PFSK-1 (cell line): ENCODE measurements around the gene BMP7.

Experiments
- FOXP2 ChIP-seq: optimal IDR thresholded peaks from 2 replicates; pipeline ENCODE3; 2011; ENCODE audit warnings: borderline replicate concordance, control low read depth, inconsistent platforms; ENCODE audit not compliant: insufficient read depth; ENCODE audit errors: extremely low read length, extremely low read depth
- POLR2AphosphoS5 ChIP-seq: IDR thresholded peaks from 2 replicates; pipeline ENCODE4 v1.6.1; 2012; ENCODE audit warnings: low read depth, mild to moderate bottlenecking, control low read depth, low read length, moderate library complexity
- SIN3A ChIP-seq: IDR thresholded peaks from 2 replicates; pipeline ENCODE4 v1.6.1; 2012; ENCODE audit warnings: mild to moderate bottlenecking, low read length, moderate library complexity, borderline replicate concordance; ENCODE audit not compliant: insufficient read depth
- TAF1 ChIP-seq: IDR thresholded peaks from 2 replicates; pipeline ENCODE4 v1.6.1; 2012; ENCODE audit warnings: low read length, control low read depth, borderline replicate concordance; ENCODE audit not compliant: insufficient read depth
- TF ChIP-seq, protein P1 (sequence below), 2 experiments: IDR thresholded peaks; 2 replicates each; pipeline versions ENCODE4 v1.6.1 to v1.8.0; 2011 to 2012; ENCODE audit warnings: low read depth in 2 of 2, low read length in 2 of 2, control low read depth in 1 of 2, inconsistent platforms in 1 of 2, mild to moderate bottlenecking in 1 of 2, moderate library complexity in 1 of 2; ENCODE audit not compliant: insufficient read depth in 1 of 2

BMP7 gene

DNA sequence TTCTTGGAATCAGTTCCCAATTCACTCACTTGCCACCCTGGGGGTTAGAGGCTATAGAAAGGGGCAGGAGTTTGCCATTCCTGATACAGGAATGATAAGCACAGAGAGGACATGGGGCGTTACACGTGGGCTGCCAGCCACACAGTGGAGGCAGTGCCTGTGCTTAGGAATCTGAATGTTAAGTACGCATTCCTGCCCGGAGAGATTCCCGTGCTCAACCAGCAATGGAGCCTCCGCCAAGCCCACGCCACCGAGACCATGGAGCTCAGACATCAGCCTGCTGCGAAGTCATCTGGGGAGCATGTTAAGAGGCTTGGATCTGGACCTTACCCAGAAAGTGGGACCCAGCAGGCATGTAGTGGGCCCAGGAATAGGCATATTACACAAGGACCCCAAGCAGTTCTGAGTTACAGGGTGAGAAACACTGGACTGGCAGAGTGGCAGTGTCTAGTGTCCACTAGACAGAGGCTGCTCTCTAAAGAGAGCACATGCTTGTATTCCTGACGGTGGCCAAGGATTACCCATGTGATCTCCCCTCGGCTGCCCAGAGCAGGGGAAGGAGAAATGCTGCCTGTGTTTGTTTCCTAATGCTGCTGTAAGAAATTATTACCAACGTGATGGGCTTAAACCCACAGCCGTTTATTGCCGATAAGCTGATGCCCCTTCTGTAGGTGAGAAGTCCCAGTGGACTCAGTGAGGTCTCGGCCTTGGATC lies 138.2 kb downstream of the BMP7 start:
- TF ChIP-seq, protein P1, sequence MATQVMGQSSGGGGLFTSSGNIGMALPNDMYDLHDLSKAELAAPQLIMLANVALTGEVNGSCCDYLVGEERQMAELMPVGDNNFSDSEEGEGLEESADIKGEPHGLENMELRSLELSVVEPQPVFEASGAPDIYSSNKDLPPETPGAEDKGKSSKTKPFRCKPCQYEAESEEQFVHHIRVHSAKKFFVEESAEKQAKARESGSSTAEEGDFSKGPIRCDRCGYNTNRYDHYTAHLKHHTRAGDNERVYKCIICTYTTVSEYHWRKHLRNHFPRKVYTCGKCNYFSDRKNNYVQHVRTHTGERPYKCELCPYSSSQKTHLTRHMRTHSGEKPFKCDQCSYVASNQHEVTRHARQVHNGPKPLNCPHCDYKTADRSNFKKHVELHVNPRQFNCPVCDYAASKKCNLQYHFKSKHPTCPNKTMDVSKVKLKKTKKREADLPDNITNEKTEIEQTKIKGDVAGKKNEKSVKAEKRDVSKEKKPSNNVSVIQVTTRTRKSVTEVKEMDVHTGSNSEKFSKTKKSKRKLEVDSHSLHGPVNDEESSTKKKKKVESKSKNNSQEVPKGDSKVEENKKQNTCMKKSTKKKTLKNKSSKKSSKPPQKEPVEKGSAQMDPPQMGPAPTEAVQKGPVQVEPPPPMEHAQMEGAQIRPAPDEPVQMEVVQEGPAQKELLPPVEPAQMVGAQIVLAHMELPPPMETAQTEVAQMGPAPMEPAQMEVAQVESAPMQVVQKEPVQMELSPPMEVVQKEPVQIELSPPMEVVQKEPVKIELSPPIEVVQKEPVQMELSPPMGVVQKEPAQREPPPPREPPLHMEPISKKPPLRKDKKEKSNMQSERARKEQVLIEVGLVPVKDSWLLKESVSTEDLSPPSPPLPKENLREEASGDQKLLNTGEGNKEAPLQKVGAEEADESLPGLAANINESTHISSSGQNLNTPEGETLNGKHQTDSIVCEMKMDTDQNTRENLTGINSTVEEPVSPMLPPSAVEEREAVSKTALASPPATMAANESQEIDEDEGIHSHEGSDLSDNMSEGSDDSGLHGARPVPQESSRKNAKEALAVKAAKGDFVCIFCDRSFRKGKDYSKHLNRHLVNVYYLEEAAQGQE (IDR thresholded peaks at IDR 0.05; ENCODE audit: insufficient read depth in 1 of 2, low read depth in 2 of 2, low read length in 2 of 2), result no peak
- TF ChIP-seq TAF1 (no peak), POLR2AphosphoS5 (no peak), FOXP2 (no peak), SIN3A (no peak)

- TF ChIP-seq POLR2AphosphoS5, result no peak
- TF ChIP-seq, protein P1 (IDR thresholded peaks at IDR 0.05; ENCODE audit: insufficient read depth in 1 of 2, low read depth in 2 of 2, low read length in 2 of 2), result no peak
Measured at GRCh38 chr20:57126481-57127092, 139.9 kb downstream of the BMP7 start.

GRCh38 chr20:57124800-57125517 lies 141.5 kb downstream of the BMP7 start:
- TF ChIP-seq FOXP2 (no peak), POLR2AphosphoS5 (no peak), TAF1 (no peak), SIN3A (no peak)
- TF ChIP-seq, protein P1 (IDR thresholded peaks at IDR 0.05; ENCODE audit: insufficient read depth in 1 of 2, low read depth in 2 of 2, low read length in 2 of 2), result no peak

- TF ChIP-seq FOXP2 (no peak), TAF1 (no peak), POLR2AphosphoS5 (no peak), SIN3A (no peak)
- TF ChIP-seq, protein P1 (IDR thresholded peaks at IDR 0.05; ENCODE audit: insufficient read depth in 1 of 2, low read depth in 2 of 2, low read length in 2 of 2), result no peak
Measured at GRCh38 chr20:57124366-57124765, 142.1 kb downstream of the BMP7 start.
